Left kidney (tissue), 2 donors: ENCODE results near the gene TMC3. TPM values are rescaled to one million over a fixed set of nuclear protein-coding genes. Genes with fewer than 3 reads are reported as not detected.
"Not testable (repeated sequence)": the region's sequence is repeated elsewhere in the genome, so short reads cannot be mapped to it uniquely, and the experiment has no call there.

Source experiments
- DNase-seq: peaks from one replicate; pipeline ENCODE4 v3.0.0-alpha.2; 2013
- polyA plus RNA-seq: library from polyadenylated mRNA; unstranded; fragments of 120-200 nt; gene quantifications from one replicate; pipeline ENCODE4 v1.2.1, GENCODE V29; 2013; ENCODE audit not compliant: insufficient read length

The TMC3 gene
- polyA plus RNA-seq, 1 donor, result 0.17 TPM

- no peak for DNase-seq
Measured at GRCh38 chr15:81384891-81385720, 11.1 kb upstream of the TMC3 start.

GRCh38 chr15:81381720-81382119 is 7.7 kb upstream of the TMC3 start:
- no peak for DNase-seq

DNA sequence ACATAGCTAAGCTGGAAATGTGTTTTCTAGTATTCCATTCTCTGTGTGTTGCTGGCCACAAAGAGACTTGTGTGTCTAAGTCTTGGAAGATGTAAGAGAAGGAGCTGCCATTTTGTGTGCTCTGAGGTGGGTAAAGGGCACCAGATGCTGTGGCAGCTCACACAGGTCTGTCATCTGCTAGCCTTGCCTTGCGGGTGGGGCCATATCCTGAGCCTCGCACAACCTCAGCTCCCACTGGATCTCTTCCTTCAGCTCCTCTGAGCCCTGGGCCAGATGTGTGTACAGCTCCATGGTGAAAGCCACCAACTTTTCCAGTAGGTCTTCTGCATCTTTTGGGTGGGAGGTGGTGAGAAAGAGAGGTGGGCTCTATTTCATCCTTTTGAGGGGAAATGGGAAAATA is 6.7 kb upstream of the TMC3 start:
- no peak for DNase-seq

GRCh38 chr15:81380203-81380602 is 6.2 kb upstream of the TMC3 start:
- no peak for DNase-seq

GRCh38 chr15:81379269-81379668 is 5.3 kb upstream of the TMC3 start:
- DNase-seq, result no peak

GRCh38 chr15:81378443-81378842 is 4.4 kb upstream of the TMC3 start:
- no peak for DNase-seq

DNA sequence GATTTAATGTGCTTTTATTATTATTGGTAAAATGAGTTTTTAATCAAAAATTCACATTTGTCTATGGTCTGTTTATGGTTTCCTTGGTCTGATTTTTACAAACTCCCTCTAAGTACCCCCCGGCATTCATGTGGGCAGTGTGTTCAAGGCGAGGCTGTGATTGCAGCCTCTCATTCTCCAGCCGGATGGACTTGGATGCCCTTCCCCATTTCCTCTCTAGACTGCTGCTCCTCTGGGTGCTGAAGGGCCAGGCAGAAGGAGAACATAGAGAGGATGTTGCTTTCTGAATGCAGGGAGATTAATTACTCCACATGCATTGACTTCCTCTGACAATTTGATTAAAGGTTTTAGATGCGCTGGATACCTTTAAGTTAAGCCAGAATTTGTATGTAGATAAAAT is 3.9 kb upstream of the TMC3 start:
- DNase-seq, result no peak

GRCh38 chr15:81376231-81376630 is 2.2 kb upstream of the TMC3 start:
- DNase-seq, result no peak

DNA sequence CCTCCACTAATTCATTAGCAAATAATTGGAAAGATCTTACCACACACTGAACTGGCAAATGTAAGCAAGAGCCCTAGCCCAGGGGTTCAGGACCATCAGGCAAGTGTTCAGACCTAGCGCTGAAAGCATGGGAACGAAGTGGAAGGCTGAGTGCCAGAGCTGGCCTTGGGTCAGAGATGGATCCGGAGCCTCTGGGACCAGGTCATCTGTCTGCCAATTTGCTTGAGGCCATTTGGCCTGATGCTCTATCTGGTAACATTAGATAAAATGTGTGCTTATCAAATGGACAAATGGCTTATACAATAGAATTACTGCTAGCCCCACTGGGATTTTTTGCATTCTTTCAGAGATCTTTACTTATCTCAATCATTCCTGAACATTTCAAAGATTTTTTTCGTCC is 1.4 kb upstream of the TMC3 start:
- DNase-seq, result no peak

DNA sequence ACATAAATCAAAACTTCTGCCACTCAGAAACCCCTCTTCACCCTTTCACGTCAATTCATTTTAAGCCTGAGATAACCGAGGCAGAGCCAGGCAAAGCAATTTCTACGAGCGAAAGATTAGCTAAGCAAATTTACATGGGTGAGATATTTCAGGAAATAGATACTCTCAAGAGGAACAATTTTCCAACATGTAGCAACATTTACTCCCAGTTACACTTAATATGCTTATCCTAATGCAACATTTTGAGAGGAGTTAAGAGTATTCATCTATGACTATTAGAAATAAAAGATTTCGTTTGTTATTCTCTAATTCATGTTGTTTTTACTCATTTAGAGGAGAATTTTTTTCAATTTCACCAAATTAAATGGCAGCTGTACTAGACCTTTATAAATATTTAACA is 837 bp downstream of the TMC3 start:
- no peak for DNase-seq

GRCh38 chr15:81372575-81372974 is 1.4 kb downstream of the TMC3 start:
- no peak for DNase-seq

- no peak for DNase-seq
Measured at GRCh38 chr15:81363718-81364500, 10.1 kb downstream of the TMC3 start.

- DNase-seq, result no peak
Measured at GRCh38 chr15:81363276-81363675, 10.7 kb downstream of the TMC3 start.

GRCh38 chr15:81362790-81363189 is 11.2 kb downstream of the TMC3 start:
- DNase-seq, result no peak

DNA sequence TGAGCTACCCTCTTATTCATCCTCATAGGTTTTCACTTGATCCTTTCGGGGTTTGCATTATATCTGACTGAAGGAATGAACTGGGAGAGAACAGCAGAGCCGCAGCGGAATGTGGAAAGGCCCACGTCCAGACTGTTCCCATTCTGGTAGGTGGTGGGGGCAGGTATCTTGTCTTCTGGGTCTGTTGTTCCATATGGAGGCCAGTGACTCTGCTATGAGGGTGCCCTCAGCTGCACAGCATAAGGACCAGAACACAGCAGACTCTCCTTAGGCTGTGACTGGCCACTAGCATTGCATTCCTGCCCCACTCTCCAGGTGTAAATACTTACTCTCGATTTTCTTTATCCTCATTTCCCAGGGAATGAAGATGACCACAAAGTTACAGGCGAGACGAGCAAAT is 12.1 kb downstream of the TMC3 start:
- no peak for DNase-seq

DNA sequence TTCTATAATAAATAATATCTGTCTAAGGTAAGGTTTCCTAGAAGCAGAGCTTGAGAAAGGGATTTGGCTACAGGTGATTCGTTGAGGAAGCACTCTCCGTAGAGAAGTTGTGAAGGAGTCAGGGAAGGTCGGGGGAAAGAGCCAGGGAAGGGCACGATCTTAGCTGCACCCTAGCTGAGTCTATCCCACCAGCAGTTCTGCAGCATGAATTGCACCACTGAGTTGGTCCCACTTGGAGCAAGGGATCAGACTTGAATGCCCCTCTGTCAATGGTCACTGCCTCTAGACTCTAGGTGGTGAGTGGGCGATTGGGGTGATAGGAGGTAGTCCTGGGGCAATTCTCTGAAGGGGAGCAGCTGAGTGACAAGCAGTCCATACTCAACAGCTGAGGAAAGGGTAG is 13.5 kb downstream of the TMC3 start:
- DNase-seq, result no peak

DNA sequence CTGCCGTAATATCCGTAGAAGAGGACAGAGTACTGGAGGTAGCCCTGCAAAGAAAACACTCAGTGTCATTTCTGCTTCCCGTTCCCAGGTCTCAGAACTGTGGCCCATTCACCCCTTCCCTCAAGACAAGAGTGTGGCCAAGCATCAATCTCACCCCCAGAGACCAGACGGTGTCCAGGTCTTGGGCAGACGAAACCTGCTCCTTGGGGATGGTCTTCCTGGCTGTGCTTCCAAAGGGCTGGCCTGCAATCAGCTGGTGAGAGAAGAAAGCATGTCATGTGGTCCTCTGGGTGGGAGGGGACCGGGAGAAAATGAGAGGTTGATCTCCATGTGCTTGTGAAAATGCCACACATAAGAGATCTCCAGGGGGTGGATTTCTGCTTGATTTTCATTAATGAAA is 15.8 kb downstream of the TMC3 start:
- DNase-seq, result no peak

DNA sequence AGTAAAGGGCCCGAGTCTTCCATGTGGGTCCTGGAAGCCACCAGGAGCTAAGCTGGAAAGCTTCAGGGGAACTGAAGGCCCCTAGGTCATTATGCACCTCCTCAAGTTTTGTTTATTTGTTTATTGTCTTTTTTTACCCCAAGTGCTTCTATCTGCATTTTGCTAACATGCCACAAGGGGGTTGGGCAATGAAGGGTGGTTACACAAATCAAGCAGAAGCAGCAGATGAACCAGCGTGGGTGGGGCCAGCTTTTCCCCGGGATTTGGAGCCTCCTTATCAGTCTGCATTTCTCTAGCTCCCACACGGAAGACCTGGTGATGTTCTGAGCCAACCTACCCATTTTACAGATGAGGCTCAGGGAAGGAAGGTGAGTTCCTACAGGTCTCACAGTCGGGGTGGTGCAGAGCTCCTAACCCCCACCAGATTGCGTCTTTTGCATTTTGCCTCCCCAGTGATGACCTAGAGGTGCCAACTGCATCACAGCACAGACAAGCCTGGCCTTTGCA is 16.8 kb downstream of the TMC3 start:
- no peak for DNase-seq

DNA sequence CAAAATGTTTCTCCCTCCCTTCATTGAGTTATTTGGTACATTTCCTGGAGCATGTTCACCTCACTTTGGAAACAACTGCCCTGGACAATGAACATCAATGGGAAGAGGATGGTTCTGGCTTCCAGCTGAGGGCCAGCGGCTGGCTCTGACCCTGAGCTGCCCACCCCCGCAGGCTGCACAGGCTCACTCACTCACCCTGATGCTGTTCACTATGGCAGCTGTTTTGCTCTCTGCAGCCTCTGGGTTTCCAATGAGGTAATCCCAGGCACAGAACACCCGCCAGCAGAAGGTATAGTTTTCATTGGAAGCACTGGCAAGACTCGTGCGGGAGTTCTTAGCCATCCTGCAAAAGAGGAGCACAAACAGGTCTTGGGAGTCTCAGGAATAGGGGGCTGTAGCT is 17.8 kb downstream of the TMC3 start:
- DNase-seq, result no peak

GRCh38 chr15:81351651-81352050 is 22.4 kb downstream of the TMC3 start:
- no peak for DNase-seq

DNA sequence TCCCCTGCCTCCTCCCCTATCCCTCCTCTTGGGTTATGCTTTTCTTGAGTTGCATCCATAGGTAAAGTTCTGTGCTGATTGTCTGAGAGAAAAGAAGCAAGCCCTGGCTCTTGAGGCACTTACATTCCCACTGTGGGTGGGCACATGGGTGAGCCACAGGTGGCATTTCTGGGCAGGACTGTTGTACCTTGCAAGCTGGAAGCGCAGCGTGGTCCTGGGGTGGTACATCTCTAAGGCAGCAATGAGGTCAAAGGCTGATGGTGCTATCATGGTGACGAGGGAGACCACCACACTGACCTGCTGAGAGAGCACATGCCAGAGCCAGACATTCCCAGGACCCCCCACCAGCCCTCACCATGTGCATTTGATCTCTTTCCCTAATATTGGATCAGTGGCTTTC is 24.7 kb downstream of the TMC3 start:
- no peak for DNase-seq

DNA sequence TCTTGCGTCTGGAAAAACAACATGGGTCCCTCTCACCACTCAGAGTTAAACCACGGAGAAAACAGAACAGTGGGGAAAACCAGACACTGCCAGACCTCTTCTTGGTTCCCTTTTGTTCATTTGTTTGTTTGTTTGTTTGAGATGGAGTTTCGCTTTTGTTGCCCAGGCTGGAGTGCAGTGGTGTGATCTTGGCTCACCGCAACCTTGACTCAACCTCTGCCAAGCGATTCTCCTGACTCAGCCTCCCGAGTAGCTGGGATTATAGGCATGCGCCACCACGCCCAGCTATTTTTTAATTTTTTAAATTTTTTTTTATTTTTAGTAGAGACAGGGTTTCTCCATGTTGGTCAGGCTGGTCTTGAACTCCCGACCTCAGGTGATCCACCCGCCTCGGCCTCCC is 25.3 kb downstream of the TMC3 start:
- DNase-seq, result not testable (repeated sequence)

DNA sequence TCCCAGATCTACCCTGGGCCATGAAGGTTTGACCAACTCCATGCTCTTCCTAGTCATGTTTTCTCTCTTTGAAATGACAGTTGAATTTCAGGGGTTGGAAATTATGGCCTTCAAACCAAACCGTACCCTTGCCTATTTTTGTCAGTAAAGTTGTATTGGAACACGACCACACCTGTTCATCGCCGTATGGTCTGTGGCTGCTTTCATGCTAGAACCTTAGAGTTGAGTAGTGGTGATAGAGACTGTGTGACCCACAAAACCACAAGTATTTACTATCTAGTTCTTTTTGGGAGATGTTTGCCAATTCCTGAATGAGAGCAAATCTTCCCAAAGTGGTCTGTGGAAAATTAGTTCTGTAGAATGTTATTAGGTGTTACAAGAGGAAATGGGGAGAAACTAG is 26.1 kb downstream of the TMC3 start:
- DNase-seq, result no peak

DNA sequence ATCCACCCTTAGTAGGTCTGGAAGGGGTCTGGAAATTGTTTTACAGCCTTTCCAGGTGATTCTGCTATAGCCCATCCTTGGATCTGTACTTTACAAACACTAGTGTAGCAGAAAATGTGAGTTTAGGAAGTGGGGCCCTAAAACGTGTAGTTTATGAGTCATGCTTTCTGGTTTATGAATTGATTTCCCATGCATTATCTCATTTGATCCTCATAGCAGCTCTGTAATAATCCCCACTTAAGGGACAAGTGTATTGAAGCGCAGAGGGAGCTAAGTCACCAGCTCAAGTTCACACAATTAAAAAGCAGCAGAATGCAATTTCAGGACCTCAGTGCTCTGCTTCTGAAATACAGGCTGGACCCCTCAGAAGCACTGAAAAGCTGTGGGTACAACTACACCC is 27.4 kb downstream of the TMC3 start:
- no peak for DNase-seq
